Measurements from ENCODE around the gene PRSS23. TPM values are rescaled to one million over a fixed set of nuclear protein-coding genes. Genes with fewer than 3 reads are reported as not detected.

Gene PRSS23
- total RNA-seq, 2 experiments from 2014 or later = 0.05 TPM; not detected in 1

- CTCF ChIA-PET = no interaction called here
- Mint-ChIP-seq H3K9me3 (no peaks in the 10 kb centered on the region), H3K4me1 (ENCODE audit: low read depth) (no peaks in the 10 kb centered on the region), H3K36me3 (ENCODE audit: low read depth) (no peaks in the 10 kb centered on the region), H3K27ac (no peak overlapping the region), H3K27me3 (peaks cover 65% of the 10 kb centered on the region), H3K4me3 (no peak overlapping the region)
- Histone ChIP-seq H3K27ac (ENCODE audit: low read depth in 1 of 2, low read length in 2 of 2) (no peak overlapping the region), H3K4me3 (ENCODE audit: low read length) (no peak overlapping the region), H3K4me1 (ENCODE audit: insufficient read depth, low read length) (peaks cover 4% of the 10 kb centered on the region), H3K36me3 (ENCODE audit: insufficient read depth, low read length) (no peaks in the 10 kb centered on the region), H3K9me3 (ENCODE audit: control insufficient read depth in 1 of 2, insufficient read depth in 1 of 2, low read length in 2 of 2) (no peaks in the 10 kb centered on the region), H3K27me3 (ENCODE audit: control insufficient read depth in 1 of 2, insufficient read depth in 2 of 2, low read length in 2 of 2) (peaks cover 25 to 35% of the 10 kb centered on the region in 2 experiments)
- DNase-seq (no peak), ATAC-seq (ENCODE audit: poor library complexity) (no peak)
- POLR2A ChIA-PET = no interaction called here
- TF ChIP-seq, protein P1, sequence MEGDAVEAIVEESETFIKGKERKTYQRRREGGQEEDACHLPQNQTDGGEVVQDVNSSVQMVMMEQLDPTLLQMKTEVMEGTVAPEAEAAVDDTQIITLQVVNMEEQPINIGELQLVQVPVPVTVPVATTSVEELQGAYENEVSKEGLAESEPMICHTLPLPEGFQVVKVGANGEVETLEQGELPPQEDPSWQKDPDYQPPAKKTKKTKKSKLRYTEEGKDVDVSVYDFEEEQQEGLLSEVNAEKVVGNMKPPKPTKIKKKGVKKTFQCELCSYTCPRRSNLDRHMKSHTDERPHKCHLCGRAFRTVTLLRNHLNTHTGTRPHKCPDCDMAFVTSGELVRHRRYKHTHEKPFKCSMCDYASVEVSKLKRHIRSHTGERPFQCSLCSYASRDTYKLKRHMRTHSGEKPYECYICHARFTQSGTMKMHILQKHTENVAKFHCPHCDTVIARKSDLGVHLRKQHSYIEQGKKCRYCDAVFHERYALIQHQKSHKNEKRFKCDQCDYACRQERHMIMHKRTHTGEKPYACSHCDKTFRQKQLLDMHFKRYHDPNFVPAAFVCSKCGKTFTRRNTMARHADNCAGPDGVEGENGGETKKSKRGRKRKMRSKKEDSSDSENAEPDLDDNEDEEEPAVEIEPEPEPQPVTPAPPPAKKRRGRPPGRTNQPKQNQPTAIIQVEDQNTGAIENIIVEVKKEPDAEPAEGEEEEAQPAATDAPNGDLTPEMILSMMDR (IDR thresholded peaks at IDR 0.05) = no peak
- intact Hi-C loops (cut with DNase I, micrococcal nuclease) = no loop called here
Measured at GRCh38 chr11:86798988-86799387, 1.4 kb upstream of the PRSS23 start.

GRCh38 chr11:86799680-86800075, 664 bp upstream of the PRSS23 start:
- TF ChIP-seq, protein P1 (IDR thresholded peaks at IDR 0.05) = no peak
- Histone ChIP-seq H3K36me3 (ENCODE audit: insufficient read depth, low read length) (no peaks in the 10 kb centered on the region), H3K27ac (ENCODE audit: low read depth in 1 of 2, low read length in 2 of 2) (no peak overlapping the region), H3K4me3 (ENCODE audit: low read length) (no peak overlapping the region), H3K9me3 (ENCODE audit: control insufficient read depth in 1 of 2, insufficient read depth in 1 of 2, low read length in 2 of 2) (no peaks in the 10 kb centered on the region), H3K4me1 (ENCODE audit: insufficient read depth, low read length) (peaks cover 4% of the 10 kb centered on the region), H3K27me3 (ENCODE audit: control insufficient read depth in 1 of 2, insufficient read depth in 2 of 2, low read length in 2 of 2) (peaks cover 25 to 35% of the 10 kb centered on the region in 2 experiments)
- Mint-ChIP-seq H3K9me3 (no peaks in the 10 kb centered on the region), H3K4me3 (no peak overlapping the region), H3K27ac (no peak overlapping the region), H3K4me1 (ENCODE audit: low read depth) (no peaks in the 10 kb centered on the region), H3K27me3 (peaks cover 69% of the 10 kb centered on the region), H3K36me3 (ENCODE audit: low read depth) (no peaks in the 10 kb centered on the region)
- ChIA-PET POLR2A (no interaction called here), CTCF (no interaction called here)
- no peak for DNase-seq
- ATAC-seq (ENCODE audit: poor library complexity) = no peak
- intact Hi-C loops (cut with DNase I, micrococcal nuclease) = no loop called here

DNA sequence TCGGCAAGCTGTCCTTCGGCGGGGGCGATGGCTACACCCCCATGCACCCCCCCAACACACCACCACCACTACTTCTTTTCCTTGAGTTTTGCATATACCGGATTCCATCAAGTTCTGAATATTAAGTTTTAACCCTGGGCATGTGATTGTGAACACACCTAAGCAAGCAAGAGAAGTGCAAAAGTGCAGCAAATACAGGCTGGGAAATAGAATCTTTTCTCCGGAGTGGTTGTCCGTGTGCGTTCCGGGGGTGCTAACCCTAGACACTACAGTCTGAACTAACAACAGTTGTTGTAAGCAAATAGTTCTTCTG, 574 bp downstream of the PRSS23 start:
- Mint-ChIP-seq H3K27ac (no peak overlapping the region), H3K4me1 (ENCODE audit: low read depth) (no peaks in the 10 kb centered on the region), H3K27me3 (peaks cover 67% of the 10 kb centered on the region), H3K36me3 (ENCODE audit: low read depth) (no peaks in the 10 kb centered on the region), H3K4me3 (peak overlapping the region; percentile 20), H3K9me3 (no peaks in the 10 kb centered on the region)
- no peak for ATAC-seq (ENCODE audit: poor library complexity)
- intact Hi-C loops (cut with DNase I, micrococcal nuclease) = no loop called here
- Histone ChIP-seq H3K27ac (ENCODE audit: low read depth in 1 of 2, low read length in 2 of 2) (no peak overlapping the region), H3K36me3 (ENCODE audit: insufficient read depth, low read length) (no peaks in the 10 kb centered on the region), H3K27me3 (ENCODE audit: control insufficient read depth in 1 of 2, insufficient read depth in 2 of 2, low read length in 2 of 2) (peaks cover 25 to 35% of the 10 kb centered on the region in 2 experiments), H3K9me3 (ENCODE audit: control insufficient read depth in 1 of 2, insufficient read depth in 1 of 2, low read length in 2 of 2) (no peaks in the 10 kb centered on the region), H3K4me3 (ENCODE audit: low read length) (peak overlapping the region; percentile 30), H3K4me1 (ENCODE audit: insufficient read depth, low read length) (peaks cover 4% of the 10 kb centered on the region)
- DNase-seq = no peak
- CTCF ChIA-PET = no interaction called here
- POLR2A ChIA-PET = no interaction called here
- TF ChIP-seq, protein P1 (IDR thresholded peaks at IDR 0.05) = no peak
